CD14-positive monocyte (primary cell): Measurements from ENCODE around the gene DVL3. TPM values are rescaled to one million over a fixed set of nuclear protein-coding genes. Genes with fewer than 3 reads are reported as not detected.

ENCODE experiments used
- DNase-seq, 3 donors: peaks; one replicate each; pipeline ENCODE4 v3.0.0-alpha.2; 2011 to 2022
- H2AFZ ChIP-seq: 2 replicates; pipeline ENCODE4 v1.6.0; 2012; ENCODE audit warnings: mild to moderate bottlenecking, low read depth, low read length, inconsistent platforms; ENCODE audit not compliant: insufficient read depth, poor library complexity, severe bottlenecking
- H3K27ac ChIP-seq, 2 donors: 1 replicate in 1 of 2; 2 replicates in 1 of 2; pipeline ENCODE4 v1.5.1; 2012 to 2013; ENCODE audit warnings: low read length in 2 of 2, control low read depth in 1 of 2, inconsistent platforms in 1 of 2, low read depth in 1 of 2, mild to moderate bottlenecking in 1 of 2
- H3K27me3 ChIP-seq, 2 donors: one replicate each; pipeline versions ENCODE4 v1.6.0 to v1.6.1; 2011 to 2013; ENCODE audit warnings: low read length in 2 of 2; ENCODE audit not compliant: control insufficient read depth in 2 of 2, insufficient read depth in 2 of 2
- H3K36me3 ChIP-seq, 2 donors: replicated peaks in 1 of 2; 1 replicate in 1 of 2; 2 replicates in 1 of 2; pipeline versions ENCODE4 v1.5.1 to v1.6.1; 2012 to 2013; ENCODE audit warnings: low read length in 2 of 2, control low read depth in 1 of 2, inconsistent platforms in 1 of 2, mild to moderate bottlenecking in 1 of 2; ENCODE audit not compliant: insufficient read depth in 2 of 2, control insufficient read depth in 1 of 2
- H3K4me1 ChIP-seq, 2 donors: 1 replicate in 1 of 2; 2 replicates in 1 of 2; pipeline versions ENCODE4 v1.5.1 to v1.6.1; 2012 to 2013; ENCODE audit warnings: low read length in 2 of 2, control low read depth in 1 of 2, inconsistent platforms in 1 of 2, mild to moderate bottlenecking in 1 of 2, moderate library complexity in 1 of 2; ENCODE audit not compliant: insufficient read depth in 2 of 2, control insufficient read depth in 1 of 2
- H3K4me2 ChIP-seq: replicated peaks from 2 replicates; pipeline ENCODE3; 2012; ENCODE audit warnings: low read length, moderate library complexity, mild to moderate bottlenecking; ENCODE audit not compliant: poor library complexity, severe bottlenecking; ENCODE audit errors: extremely low read depth
- H3K4me3 ChIP-seq, 3 experiments: fragments of 200-600 bp in 1 of 3; sonication (generic) in 1 of 3; replicated peaks in 1 of 3; 1 replicate in 2 of 3; 2 replicates in 1 of 3; pipeline ENCODE4 v1.5.1; 2011 to 2013; ENCODE audit warnings: low read length in 3 of 3, mild to moderate bottlenecking in 3 of 3, control low read depth in 2 of 3, low read depth in 2 of 3, inconsistent platforms in 1 of 3, moderate library complexity in 1 of 3
- H3K79me2 ChIP-seq: 2 replicates; pipeline ENCODE4 v1.6.0; 2012; ENCODE audit warnings: mild to moderate bottlenecking, control low read depth, inconsistent platforms, low read length, moderate library complexity; ENCODE audit not compliant: insufficient read depth
- H3K9ac ChIP-seq: 2 replicates; pipeline ENCODE4 v1.6.0; 2017; ENCODE audit warnings: low read length, mild to moderate bottlenecking; ENCODE audit not compliant: insufficient read depth, poor library complexity, severe bottlenecking
- H3K9me3 ChIP-seq, 2 donors: replicated peaks in 1 of 2; 1 replicate in 1 of 2; 2 replicates in 1 of 2; pipeline versions ENCODE4 v1.5.1 to v1.6.1; 2012 to 2013; ENCODE audit warnings: low read length in 2 of 2, control low read depth in 1 of 2; ENCODE audit not compliant: control insufficient read depth in 1 of 2, insufficient read depth in 1 of 2
- H4K20me1 ChIP-seq: 2 replicates; pipeline ENCODE4 v1.6.0; 2012; ENCODE audit warnings: mild to moderate bottlenecking, low read length, control low read depth, moderate library complexity; ENCODE audit not compliant: insufficient read depth
- H3K27ac Mint-ChIP-seq, 7 donors: one replicate each; pipeline ENCODE4 v1.8.0; 2020; ENCODE audit warnings: mild to moderate bottlenecking in 7 of 7, mixed read lengths in 7 of 7, moderate library complexity in 6 of 7, inconsistent platforms in 2 of 7
- H3K27me3 Mint-ChIP-seq, 3 donors: one replicate each; pipeline ENCODE4 v1.8.0; 2021 to 2022; ENCODE audit warnings: low read depth in 3 of 3, mild to moderate bottlenecking in 3 of 3, mixed read lengths in 3 of 3, moderate library complexity in 3 of 3, inconsistent platforms in 1 of 3
- H3K36me3 Mint-ChIP-seq, 2 donors: one replicate each; pipeline ENCODE4 v1.8.0; 2020; ENCODE audit warnings: mixed read lengths in 2 of 2, inconsistent platforms in 1 of 2, mild to moderate bottlenecking in 1 of 2
- H3K4me1 Mint-ChIP-seq: one replicate; pipeline ENCODE4 v1.8.0; 2020; ENCODE audit warnings: mild to moderate bottlenecking, mixed read lengths
- H3K4me3 Mint-ChIP-seq, 2 donors: one replicate each; pipeline ENCODE4 v1.8.0; 2020; ENCODE audit warnings: mild to moderate bottlenecking in 2 of 2, mixed read lengths in 2 of 2, moderate library complexity in 1 of 2
- H3K9me3 Mint-ChIP-seq, 7 donors: one replicate each; pipeline ENCODE4 v1.8.0; 2020 to 2022; ENCODE audit warnings: mixed read lengths in 7 of 7, mild to moderate bottlenecking in 6 of 7, moderate library complexity in 6 of 7, inconsistent platforms in 2 of 7
- CTCF ChIP-seq: fragments of 200-600 bp; IDR thresholded peaks from one replicate; pipeline ENCODE4 v1.8.0; 2022; ENCODE audit warnings: antibody characterized with exemption, mild to moderate bottlenecking
- WGBS: methylation state at CpG from one replicate; pipeline ENCODE4 v1.1.5; 2013; ENCODE audit warnings: missing lambda C conversion rate; ENCODE audit not compliant: insufficient coverage; 5-methylcytosine and 5-hydroxymethylcytosine counted together
- intact Hi-C, 2 donors: fragments of 100-400 bp; cut with micrococcal nuclease; formaldehyde crosslinking; loops; one replicate each; pipeline versions ENCODE4 v1.15.0 to v1.15.1; 2023
- polyA plus RNA-seq, 3 donors: library from polyadenylated mRNA; depleted of rRNA in 1 of 3; unstranded in 2 of 3; stranded (reverse) in 1 of 3; fragments of 300-500 nt in 2 of 3; fragments of >200 nt in 1 of 3; fragmentation: Illumina TruSeq in 2 of 3; gene quantifications; 1 replicate in 2 of 3; 2 replicates in 1 of 3; pipeline ENCODE4 v1.2.3, GENCODE V29; 2012 to 2021

DVL3 gene
- polyA plus RNA-seq, 3 donors, result 4.5 to 42.1 (median 9.4) TPM

- no peaks in the 10 kb centered on the region for H3K9me3 Mint-ChIP-seq
- Histone ChIP-seq H3K36me3 (peaks cover 80 to 94% of the 10 kb centered on the region in 2 donors), H3K27ac (no peak overlapping the region)
Measured at GRCh38 chr3:184166671-184167070, 11.5 kb downstream of the DVL3 start.

GRCh38 chr3:184167786-184168185 lies 12.6 kb downstream of the DVL3 start:
- no peak overlapping the region for H3K4me3 ChIP-seq
- H3K4me1 ChIP-seq, result no peaks in the 10 kb centered on the region
- no peak overlapping the region for H3K27ac ChIP-seq
- no peaks in the 10 kb centered on the region for H3K4me1 Mint-ChIP-seq
- no peaks in the 10 kb centered on the region for H3K79me2 ChIP-seq
- no peak for DNase-seq
- TF ChIP-seq CTCF, result no peak
- no peaks in the 10 kb centered on the region for H3K9me3 ChIP-seq
- no peak overlapping the region for H2AFZ ChIP-seq
- peaks cover 0 to 3% (median 3%) of the 10 kb centered on the region in 3 donors for H3K27me3 Mint-ChIP-seq
- H4K20me1 ChIP-seq, result peaks cover 21% of the 10 kb centered on the region
- H3K4me2 ChIP-seq, result no peak overlapping the region
- H3K9me3 Mint-ChIP-seq, result no peaks in the 10 kb centered on the region
- H3K36me3 Mint-ChIP-seq, result peaks cover 80 to 94% of the 10 kb centered on the region in 2 donors
- WGBS, result 99% methylated on average over 7 of the region's 8 CpGs
- no peak overlapping the region for H3K4me3 Mint-ChIP-seq
- H3K27me3 ChIP-seq, result no peaks in the 10 kb centered on the region
- H3K36me3 ChIP-seq, result peaks cover 82 to 100% of the 10 kb centered on the region in 2 donors
- intact Hi-C loops, result no loop called here
- H3K27ac Mint-ChIP-seq, result no peak overlapping the region
- H3K9ac ChIP-seq, result no peak overlapping the region

More at GRCh38 chr3:184166671-184167070, 11.5 kb downstream of the DVL3 start:
- Histone ChIP-seq H3K79me2 (peaks cover 2% of the 10 kb centered on the region), H3K4me1 (no peaks in the 10 kb centered on the region), H2AFZ (no peak overlapping the region), H3K9ac (no peak overlapping the region), H3K9me3 (no peaks in the 10 kb centered on the region), H3K4me2 (no peak overlapping the region), H3K27me3 (no peaks in the 10 kb centered on the region), H4K20me1 (peaks cover 32% of the 10 kb centered on the region), H3K4me3 (no peak overlapping the region)
- 92% methylated on average over 4 of the region's 6 CpGs for WGBS
- H3K36me3 Mint-ChIP-seq, result peaks cover 76 to 96% of the 10 kb centered on the region in 2 donors
- no peak overlapping the region for H3K27ac Mint-ChIP-seq
- no peak overlapping the region for H3K4me3 Mint-ChIP-seq
- peaks cover 0 to 3% (median 0%) of the 10 kb centered on the region in 3 donors for H3K27me3 Mint-ChIP-seq
- intact Hi-C loops, result no loop called here
- no peaks in the 10 kb centered on the region for H3K4me1 Mint-ChIP-seq
- TF ChIP-seq CTCF, result no peak
- no peak for DNase-seq
